Stimulated activated CD4-positive, alpha-beta T cell treated with anti-CD3 and anti-CD28 coated beads, Interleukin-15, amount 100 ng/mL, for 24 hours (primary cell): ENCODE results near the gene SDC1.
"Not testable (repeated sequence)": the region's sequence is repeated elsewhere in the genome, so short reads cannot be mapped to it uniquely, and the experiment has no call there.

Experiments
- DNase-seq: peaks from one replicate; pipeline ENCODE4 v3.0.0-alpha.2; 2020

SDC1 gene

GRCh38 chr2:20195431-20196033 is 29.4 kb downstream of the SDC1 start:
- DNase-seq = no peak

GRCh38 chr2:20195016-20195411 is 29.9 kb downstream of the SDC1 start:
- not testable (repeated sequence) for DNase-seq

DNA sequence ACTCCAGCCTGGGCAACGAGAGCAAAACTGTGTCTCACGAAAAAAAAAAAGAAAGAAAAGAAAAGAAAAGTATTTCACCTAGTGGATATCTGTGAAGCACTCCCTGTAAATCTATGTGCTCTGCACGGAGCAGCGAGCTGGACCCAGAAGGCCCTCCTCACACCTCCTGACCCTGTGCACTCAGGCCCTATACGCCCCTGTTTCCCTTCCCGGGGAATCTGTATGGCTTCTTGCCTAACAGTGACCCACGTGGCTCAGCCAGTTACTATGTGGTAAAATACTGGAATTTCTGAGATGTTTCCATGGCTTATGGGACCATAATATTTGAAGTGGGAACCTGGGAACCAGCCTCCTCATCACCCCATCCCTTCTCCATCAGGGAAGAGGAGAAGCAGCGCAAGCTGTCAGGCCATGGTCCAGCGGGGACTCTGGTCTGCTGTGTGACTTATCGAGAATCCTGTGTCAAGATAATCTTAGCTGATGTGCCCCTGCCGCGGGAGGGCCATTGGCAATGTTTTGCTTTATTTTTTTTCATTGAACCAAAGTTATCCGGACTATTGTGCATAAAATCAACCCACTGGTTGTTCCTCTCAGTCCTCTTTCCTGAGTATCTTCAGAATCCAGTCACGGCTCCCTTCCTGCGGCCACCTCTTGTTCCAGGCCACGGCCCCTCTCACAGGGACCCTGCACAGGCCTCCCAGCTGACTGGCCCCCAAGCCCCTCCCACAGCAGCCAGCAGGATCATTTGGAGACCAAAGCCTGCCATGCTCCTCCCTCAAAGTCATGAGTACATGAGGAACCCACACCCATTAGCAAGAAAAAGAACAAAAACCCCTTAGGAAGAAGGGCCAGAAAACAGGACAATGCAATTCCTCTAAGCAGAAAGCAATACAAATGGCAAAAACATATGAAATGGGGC is 30.6 kb downstream of the SDC1 start:
- no peak for DNase-seq

DNA sequence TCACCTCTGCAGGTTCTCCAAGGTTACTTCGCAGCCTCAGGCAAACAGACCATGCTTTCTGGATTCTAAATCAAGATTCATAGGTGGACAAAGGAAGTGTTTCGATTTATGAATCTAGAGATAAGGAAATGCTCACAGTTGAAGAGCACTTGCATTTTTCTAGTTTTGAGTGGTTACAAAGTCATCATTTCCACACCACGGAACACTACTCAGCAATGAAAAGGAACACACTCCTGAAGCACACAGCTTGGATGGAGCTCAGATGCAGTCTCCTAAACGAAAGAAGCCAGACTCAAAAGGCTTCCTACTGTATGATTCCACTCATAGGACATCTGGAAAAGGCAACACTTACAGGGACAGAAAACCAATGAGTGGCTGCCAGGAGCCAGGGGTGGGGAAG is 31.7 kb downstream of the SDC1 start:
- no peak for DNase-seq

DNA sequence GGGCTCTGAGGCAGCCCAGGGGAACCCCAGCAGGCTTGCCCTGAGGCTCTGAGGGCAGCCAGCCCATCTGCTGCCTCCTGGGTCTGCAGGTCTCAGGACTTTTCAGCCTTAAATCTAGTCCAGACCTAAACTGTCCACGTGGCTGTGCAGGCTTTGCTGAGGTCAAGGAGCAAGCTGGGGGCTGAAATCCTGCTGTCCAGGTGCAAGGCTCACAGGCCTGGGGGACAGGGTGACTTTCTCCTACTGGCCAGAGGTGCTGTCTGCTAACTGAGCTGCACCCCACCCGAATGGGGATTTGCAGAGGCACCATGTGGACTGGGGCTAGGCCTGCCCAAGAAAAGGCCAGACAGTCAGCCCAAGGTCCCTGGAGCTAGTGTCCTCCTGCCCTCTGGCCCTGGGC is 32.1 kb downstream of the SDC1 start:
- DNase-seq = no peak

DNA sequence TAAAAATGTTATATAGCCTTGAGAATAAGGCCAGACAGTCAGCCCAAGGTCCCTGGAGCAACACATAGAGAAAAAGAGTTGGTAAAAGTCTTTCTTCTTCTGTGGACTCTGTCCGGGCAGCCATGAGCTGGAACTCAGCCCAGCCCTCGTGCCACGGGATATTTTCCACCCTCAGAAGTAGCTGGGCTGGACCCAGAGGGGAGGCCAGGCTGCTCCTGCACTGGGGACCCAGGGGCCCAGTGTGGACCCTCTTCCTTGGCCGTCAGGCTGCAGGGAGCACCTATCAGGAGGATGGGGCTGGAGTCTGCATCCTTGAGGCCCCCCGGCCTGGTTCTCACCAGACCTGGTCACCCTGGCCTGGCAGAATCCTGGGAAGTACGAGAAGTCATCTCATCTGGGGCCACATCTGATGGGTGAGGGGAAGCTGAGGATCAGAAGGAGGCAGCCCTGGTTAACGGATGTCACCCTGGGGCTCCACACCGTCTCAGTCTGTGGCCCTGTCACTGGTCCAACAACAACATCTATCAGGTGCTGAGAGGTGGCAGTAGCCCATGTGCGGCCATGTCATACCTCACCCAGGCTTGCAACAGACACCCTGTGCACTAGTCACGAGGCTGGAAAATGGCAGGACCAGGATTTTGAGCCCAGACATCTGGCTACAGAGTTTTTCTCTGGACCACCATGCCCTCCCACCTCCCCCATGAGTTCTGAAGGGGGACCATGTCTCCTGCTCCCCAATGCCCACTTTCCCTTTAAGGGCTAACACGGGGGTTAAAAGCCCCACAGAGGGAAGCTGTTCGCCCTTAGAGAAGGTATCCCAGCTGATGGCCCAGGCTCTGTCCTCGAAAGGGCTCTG is 33.0 kb downstream of the SDC1 start:
- DNase-seq = no peak

- no peak for DNase-seq
Measured at GRCh38 chr2:20190876-20191713, 33.8 kb downstream of the SDC1 start.

- no peak for DNase-seq
Measured at GRCh38 chr2:20190170-20190569, 34.8 kb downstream of the SDC1 start.

GRCh38 chr2:20189299-20189931 is 35.5 kb downstream of the SDC1 start:
- no peak for DNase-seq

DNA sequence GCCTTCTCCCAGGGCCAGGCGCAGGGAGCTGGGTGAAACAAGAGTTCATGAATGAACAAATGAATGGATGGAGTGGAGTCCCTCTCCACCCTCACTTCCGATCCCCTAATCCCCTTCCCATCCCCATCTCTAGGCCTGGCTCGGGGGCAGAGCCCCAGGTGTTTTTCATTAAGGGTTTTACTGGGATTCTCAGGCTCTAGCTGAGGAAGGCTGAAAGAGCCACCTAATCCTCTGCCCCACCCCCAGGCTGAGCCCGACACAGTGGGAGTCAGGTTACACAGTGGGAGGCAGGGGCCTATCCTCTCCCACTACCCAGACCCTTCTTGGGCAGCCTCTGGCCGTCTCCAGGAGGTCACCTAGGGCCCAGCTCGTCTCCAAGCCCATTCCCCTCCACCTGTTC is 36.1 kb downstream of the SDC1 start:
- no peak for DNase-seq

GRCh38 chr2:20188201-20188600 is 36.7 kb downstream of the SDC1 start:
- DNase-seq = no peak

DNA sequence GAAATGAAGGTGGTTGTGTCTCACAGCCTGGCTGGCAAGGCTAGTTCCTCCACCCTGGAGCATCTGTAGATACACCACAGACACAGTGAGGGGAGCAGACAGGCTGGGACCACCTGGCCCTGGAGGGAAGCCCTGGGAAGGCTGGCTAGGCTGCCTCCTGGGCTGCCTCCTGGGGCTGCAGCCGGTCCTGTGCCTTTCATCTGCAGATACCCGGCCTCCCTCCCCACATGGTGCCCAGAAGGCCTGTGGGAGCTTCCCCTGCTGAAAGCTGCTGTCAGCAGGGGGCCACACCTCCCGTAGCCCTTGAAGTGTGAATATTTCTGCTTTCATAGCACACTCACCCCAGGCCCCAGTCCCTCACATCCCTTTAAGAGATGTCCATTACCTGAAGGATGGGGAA is 37.6 kb downstream of the SDC1 start:
- no peak for DNase-seq

GRCh38 chr2:20186855-20187187 is 38.1 kb downstream of the SDC1 start:
- no peak for DNase-seq

DNA sequence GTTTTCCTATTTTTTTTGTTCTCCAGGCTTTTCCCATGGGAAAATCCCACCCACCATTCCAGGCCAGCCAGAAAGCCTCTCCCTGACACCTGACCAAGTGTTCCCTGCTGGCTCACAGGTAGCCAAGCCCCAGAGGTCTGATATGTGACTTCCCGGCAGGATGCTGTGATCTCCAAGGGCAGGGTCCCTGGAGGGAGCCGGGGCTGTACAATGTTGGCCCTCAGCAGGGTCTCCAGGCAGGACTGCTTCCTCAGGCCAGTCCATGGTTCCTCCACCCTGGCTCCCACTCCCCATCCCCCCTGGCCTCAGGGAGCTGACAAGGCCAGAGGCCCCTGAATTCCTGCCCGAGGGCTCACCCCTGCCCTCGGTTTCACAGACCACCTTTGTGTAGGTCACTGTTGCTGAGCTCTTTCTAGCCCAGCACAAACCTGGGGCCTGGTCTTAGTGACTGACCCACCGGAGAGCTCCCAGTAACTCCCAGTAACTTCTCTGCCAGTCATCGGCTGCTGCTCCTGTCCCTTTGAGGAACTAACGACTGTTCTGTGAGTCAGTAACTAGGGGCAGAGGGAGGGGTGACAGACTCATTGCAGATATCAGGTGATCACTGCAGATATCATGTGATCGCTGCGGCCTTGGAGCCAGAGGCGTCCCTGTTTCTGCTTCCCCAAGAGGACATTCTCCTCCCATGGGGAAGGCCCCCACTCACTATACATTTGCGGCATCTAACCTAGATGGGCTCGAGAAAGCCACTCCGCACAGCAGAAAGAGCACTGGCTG is 38.7 kb downstream of the SDC1 start:
- DNase-seq = no peak

DNA sequence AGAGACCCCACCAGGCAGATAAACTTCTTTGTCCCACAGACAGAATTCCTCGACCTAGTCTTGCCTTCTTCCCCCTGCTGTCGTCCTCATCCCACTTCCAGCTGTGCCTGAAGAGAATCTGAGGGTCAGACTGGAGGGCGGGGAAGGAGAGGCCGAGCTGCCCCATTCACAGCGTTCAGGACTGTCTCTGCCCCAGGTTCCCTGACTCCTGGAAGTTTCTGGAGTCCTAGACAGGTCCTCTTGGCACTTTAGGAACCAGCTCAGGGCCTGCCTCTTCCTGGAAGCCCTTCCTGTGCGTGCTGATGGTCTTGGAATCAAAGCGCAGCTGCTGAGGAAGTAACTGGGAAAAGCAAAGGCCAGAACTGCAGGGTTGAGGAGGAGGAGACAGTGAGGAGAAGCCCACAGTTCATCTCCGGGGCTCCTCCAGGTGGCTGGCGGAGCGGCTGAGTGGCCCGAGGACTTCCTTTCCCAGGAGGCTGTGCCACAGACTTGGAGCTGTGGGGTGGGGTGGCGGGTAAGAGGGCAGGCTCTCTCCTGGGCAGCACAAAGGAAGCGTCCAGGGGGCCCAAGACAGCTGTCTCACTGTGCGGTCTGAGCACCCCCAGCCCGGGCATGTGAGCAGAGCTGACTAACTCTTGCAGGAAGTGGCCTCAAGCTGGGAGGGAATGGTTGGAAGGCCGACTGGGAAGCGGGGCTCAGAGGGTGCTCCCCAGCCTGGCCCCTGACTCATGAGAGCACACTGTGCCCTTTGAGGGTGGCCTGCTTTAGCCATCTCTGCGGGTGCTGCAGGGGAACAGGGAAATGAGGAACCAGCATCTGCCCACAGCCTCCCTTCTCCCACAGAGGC is 39.5 kb downstream of the SDC1 start:
- no peak for DNase-seq

DNA sequence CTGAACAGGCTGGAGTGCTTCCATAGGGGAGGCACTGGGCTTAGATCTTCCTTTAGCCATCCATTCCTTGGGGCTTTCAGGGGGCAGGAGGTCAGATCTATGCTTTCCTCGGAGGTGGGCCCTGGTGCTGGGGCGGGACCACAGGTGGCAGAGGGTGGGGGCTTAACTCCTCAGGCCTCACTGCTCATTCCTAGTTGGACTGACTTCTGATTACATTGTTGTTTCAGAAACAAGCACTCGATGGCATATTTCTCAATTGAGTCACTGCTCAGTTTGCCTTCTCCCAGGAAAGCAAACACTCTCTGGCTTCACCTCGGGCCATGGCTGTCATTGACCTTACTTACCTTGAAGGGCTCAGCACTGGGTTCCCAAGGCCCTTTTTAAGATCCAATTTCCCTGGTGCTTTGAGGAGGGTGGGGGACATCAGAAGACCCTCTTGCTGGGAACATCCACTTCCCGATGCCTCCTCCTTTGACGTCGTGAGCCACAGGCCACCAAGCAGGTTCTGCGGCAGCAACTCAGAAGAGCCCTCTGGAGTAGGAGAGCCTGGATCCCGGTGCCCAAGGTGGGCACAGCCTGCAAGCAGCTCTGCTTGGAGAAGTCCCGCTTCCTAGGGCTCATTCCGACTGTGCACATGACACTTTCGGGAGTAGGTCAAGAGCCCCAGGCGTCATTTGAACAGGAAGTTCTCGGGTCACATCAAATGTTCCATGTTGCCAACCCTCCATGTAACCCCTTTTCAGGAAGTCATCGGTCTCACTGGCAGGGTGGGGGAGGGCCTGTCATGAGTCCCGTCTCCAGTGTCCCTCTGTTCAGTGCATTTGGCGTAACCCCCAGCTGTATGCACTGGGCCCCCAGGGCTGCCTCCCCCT is 40.6 kb downstream of the SDC1 start:
- no peak for DNase-seq

GRCh38 chr2:20183373-20183772 is 41.6 kb downstream of the SDC1 start:
- no peak for DNase-seq

- DNase-seq = no peak
Measured at GRCh38 chr2:20182241-20182931, 42.5 kb downstream of the SDC1 start.

DNA sequence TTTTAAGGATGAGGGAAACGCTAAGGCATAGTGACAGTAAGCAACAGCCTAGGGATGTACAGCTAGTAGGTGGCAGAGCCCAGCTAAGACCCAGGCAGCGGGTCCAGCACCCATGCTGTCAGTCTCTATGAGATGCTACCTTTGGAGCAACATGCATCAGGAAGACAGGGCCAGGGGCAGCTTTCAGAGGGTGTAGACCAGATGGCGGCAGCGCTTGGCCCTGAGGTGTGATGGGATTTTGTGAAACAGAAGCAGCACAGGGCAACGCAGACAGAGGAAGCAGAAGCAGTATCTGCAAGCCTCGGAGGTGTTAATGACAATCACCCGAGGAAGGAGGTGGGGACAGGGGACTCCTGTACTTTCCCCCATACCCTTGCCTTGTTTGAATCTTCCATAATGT is 43.2 kb downstream of the SDC1 start:
- no peak for DNase-seq
